ENCODE results near the gene CIB1.
A peak's percentile ranks its signal among the peaks of the same experiment; 100 is the strongest.

Gene CIB1

DNA sequence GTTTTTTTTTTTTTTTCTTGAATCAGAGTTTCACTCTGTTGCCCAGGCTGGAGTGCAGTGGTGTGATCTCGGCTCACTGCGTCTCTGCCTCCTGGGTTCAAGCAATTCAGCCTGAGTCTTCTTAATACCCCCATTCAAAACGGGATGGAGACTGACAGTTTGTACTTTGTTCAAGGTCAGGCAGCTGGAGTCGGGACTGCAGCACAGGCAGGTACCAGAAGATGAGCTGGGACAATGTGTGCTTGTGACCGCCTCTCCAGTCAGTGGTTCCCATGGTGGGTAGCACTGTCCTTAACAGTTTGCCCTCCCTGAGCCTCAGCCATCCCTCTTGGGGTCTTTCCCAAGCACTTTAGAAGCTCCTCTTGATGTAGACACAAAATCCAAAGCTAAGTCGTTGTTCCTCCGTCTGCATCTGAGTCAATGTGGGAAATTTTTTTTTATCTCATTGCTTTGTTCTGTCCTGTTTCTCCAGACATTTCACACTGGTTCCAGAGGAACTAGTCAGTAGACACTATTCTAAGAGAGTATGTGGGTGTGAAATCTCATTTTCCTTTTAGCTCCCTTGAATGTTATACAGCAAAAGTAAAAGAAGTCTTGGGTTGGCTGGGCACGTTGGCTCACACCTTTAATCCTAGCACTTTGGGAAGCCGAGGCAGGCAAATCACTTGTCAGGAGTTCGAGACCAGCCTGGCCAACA lies 10.3 kb upstream of the CIB1 start:
- DNase-seq = no peak
- intact Hi-C loops (cut with DNase I) = no loop called here

DNA sequence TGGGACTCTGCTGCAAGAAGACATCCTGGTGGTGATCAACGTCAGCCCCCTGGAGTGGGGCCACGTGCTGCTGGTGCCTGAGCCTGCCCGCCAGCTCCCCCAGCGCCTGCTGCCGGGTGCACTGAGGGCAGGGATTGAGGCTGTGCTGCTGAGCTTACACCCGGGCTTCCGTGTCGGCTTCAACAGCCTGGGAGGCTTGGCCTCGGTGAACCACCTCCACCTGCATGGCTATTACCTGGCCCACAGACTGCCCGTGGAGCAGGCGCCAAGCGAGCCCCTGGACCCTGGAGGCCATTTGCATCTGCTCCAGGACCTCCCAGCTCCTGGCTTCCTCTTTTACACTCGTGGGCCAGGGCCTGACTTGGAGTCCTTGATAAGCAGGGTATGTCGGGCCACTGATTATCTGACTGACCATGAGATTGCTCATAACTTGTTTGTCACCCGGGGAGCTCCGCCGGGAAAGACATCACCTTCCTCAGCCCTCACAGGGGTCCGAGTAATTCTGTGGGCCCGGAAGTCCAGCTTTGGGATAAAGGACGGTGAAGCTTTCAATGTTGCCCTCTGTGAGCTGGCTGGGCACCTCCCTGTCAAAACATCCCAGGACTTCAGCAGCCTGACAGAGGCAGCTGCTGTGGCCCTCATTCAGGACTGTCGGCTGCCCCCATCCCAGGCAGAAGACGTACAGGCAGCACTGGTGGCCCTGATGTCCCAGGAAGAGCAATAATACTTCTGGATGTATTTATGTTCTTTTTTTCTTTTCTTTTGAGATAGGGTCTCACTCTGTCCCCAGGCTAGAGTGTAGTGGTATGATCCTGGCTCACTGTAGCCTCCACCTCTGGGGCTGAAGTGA lies 7.8 kb upstream of the CIB1 start:
- no peak for DNase-seq
- intact Hi-C loops (cut with DNase I) = no loop called here

DNA sequence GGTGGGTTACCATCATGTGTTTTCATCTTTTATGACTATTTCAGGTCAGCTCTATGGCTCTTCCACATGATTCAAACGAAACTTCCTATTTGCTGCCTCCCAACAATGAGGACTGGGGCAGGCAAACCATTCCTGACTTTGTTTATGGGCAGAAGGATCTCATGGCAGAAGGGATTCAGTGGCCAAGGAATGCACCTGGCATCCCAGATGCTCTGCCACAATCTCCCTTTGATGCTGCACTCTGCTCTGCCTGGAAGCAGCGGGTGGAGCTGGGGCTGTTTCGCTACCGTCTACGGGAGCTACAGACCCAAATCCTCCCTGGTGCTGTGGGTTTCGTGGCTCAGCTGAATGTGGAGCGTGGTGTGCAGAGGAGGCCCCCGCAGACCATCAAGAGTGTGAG lies 7.1 kb upstream of the CIB1 start:
- no peak for DNase-seq
- intact Hi-C loops (cut with DNase I) = no loop called here

DNA sequence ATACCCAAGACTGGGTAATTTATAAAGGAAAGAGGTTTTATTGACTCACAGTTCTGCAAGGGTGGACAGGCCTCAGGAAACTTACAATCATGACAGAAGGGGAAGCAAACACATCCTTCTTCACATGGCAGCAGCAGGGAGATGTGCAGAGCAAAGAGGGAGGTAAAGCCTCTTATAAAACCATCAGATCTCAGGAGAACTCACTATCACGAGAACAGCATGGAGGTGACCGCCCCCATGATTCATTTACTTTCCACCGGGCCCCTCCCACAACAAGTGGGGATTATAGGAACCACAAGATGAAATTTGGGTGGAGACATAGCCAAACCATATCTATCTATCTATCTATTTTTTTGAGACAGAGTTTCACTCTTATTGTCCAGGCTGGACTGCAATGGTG lies 5.6 kb upstream of the CIB1 start:
- intact Hi-C loops (cut with DNase I) = no loop called here
- DNase-seq = no peak

DNA sequence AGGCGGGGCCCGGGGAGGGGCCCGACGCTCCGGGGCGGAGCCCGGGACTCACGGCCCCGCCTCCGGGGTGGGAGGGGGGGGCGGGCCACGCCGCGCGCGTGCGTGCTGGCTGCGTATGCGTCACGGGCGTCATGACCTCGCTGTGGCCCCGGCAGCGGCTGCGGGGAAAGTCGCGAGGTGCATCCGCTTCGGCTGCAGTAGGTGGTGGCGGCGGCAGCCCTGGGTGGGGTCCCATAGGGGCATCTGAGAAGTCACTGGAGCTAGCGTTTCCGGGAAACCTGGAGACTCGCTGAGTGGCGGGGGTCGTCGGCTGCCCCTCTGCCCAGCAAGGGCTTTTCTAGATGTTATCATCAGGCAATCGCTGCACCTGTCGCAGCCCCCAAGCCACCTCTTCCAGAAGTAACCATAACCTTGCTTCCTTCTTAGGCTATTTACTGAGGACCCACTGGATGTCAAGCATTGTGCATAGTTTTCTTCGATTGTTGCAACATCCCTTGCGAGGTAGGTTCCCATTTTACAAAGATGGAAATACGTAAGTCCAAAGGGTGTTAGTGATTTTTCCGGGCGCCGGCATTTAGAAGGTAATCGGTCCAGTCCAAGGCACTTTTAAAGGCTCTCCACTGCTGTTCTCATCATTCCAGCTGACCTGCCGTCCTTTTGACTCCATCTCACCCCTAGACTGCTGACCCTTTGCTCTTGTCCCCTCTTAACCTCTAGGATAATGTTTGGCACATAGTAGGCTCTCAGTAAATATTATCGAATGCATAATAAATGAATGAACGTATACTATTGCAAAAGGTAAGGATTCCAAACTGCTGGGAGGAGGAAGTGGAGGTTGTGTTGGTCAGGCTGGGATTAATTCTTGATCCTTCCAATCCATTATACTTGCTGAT lies 601 bp upstream of the CIB1 start, which contains the start of gene GDPGP1:
TSS of gene GDPGP1 (plus strand) at position 114 of the 893 bp plus-strand sequence. CDS start 6,700 bp downstream, outside the sequence.
- DNase-seq = peak in 3 of 42 donors; percentile 90 to 96 (median 93)
- intact Hi-C loops (cut with DNase I) = no loop called here

DNA sequence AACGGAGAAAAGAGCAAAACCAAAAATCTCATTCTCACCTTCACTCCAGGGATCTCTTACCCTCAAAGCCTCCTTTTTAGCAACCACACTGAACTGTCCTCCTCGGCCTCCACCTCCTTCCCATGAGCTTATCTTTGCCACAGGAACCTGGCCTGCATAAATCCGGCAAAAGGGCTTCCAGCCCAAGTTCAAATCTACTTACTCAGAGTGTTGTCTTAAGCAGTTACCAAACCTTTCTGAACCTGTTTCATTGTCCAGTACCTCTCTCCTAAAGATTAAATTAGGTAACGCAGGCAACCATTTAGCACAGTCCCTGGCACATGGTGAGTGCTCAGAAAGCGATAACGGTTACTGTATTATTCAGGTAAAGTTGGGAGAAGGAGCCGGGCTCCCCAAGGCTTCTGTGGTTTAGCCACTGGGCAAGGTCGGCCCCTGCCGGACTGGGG lies 777 bp downstream of the CIB1 start:
- intact Hi-C loops (cut with DNase I) = no loop called here

DNA sequence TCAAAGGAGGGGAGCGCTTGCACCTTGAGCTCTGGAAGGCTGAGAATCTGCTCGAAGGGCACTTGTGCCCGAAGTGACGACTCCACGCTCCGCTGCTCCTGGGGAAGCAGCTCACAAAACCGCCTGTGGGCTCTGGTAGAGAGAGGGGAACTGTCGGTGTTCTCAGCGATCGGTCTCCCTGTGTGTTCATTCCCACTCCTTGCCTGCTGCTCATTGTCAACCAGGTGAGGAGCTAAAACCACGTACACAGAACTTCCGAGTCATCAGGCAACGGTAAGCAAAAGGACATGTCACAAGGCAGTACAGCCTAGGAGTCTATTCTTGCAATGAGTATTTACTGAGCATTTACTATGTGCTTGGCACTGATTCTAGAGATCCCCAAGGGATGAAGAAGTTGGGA lies 1.5 kb downstream of the CIB1 start:
- intact Hi-C loops (cut with DNase I) = no loop called here
- DNase-seq = no peak

More for the DNA sequence above, 777 bp downstream of the CIB1 start:
- no peak for DNase-seq

DNA sequence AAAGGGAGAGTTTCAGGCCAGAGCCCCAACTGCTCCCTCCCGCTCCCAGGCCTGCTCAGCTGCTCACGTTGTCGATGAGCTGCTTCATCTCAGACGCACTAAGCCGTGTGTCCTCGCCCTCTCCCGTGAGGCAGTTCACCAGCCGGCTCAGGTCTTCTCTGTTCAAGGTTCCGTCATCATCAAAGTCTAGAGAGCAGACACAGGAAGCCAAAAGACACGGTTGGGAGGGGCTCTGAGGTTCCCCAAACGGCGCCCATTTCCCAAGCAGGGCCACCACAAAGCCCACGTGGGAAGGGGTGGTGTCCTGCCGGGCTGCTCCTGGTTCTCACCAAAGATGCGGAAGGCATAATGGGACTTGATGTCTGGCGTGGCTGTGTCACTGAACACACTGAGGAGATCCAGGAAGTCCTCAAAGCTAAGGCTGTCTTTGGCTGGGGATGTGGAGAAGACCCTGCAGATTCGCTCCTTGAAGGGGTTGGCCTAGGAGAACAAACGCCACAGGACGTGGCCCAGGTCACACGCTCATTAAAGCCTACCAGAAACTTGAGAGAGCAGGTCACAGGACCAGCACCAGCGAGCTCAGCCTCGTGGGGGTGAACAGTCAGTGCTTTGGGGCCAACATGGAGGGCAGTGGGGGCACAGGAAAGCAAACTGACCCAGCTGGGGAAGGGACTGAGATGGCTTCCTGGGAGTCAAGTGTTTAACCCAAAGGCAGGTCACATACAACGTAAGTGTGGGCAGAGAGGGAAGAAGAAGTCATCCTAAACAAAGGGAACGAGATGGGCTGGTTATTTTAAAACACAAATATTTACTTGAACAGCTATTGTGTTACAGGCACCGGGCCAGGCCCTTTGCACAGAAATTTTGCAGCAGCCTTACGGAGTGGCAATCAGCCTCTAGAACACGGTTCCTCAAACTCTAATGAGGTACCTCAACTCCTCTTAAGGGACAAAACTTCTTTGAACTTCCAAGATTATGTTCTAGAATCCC lies 2.4 kb downstream of the CIB1 start:
- intact Hi-C loops (cut with DNase I) = no loop called here
- peak in 10 of 42 donors; percentile 18 to 55 (median 42) for DNase-seq

DNA sequence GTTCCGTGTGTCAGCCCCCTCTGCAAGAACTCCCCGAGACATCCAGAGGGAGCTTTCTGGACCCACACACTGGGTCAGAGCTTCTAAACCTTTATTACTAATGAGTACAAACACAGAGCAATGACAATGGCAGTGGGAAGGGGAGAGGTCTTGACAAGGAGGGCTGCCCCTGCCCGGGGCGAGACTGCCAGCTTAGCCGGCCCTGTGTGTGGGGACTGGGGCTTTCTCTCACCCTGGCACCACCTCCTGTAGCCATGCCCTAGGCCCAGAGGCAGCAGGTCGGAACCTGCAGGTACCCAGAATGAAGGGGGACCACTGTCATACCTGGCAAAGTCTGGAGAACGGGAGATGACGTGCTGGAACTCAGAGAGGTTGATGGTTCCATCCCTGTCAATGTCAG lies 3.1 kb downstream of the CIB1 start:
- intact Hi-C loops (cut with DNase I) = no loop called here
- DNase-seq = no peak

DNA sequence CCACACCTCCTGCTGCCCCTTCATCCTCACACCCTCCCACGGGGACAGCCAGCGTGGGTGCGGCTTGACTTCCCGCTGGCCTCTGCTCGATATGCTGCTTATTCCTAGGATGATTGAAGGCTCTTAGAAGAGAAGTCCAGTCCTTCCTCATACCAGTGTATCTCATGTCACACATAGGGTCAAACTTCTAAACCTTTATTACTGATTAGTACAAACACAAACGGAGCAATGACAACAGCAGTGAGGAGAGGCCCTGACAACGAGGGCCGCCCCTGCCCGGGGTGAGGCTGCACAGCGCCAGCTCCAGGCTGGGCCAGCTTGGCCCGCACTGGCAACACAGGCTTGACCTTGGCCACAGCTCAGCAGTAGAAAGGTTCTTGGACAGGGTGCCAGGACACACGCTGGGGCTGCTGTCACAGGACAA lies 3.7 kb downstream of the CIB1 start:
- intact Hi-C loops (cut with DNase I) = no loop called here

DNA sequence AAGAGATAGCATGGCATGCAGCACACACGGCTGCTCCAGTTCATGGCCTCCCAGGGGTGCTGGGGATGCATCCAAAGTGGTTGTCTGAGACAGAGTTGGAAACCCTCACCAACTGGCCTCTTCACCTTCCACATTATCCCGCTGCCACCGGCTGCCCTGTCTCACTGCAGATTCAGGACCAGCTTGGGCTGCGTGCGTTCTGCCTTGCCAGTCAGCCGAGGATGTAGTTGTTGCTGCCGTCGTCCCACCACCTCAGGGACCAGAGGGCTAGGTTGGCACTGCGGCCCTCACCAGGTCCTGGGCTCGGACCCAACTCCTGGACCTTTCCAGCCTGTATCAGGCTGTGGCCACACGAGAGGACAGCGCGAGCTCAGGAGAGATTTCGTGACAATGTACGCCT lies 4.8 kb downstream of the CIB1 start:
- intact Hi-C loops (cut with DNase I) = no loop called here
- no peak for DNase-seq

More for the DNA sequence above, 3.7 kb downstream of the CIB1 start:
- DNase-seq = peak in 22 of 42 donors; percentile 31 to 76 (median 46)

DNA sequence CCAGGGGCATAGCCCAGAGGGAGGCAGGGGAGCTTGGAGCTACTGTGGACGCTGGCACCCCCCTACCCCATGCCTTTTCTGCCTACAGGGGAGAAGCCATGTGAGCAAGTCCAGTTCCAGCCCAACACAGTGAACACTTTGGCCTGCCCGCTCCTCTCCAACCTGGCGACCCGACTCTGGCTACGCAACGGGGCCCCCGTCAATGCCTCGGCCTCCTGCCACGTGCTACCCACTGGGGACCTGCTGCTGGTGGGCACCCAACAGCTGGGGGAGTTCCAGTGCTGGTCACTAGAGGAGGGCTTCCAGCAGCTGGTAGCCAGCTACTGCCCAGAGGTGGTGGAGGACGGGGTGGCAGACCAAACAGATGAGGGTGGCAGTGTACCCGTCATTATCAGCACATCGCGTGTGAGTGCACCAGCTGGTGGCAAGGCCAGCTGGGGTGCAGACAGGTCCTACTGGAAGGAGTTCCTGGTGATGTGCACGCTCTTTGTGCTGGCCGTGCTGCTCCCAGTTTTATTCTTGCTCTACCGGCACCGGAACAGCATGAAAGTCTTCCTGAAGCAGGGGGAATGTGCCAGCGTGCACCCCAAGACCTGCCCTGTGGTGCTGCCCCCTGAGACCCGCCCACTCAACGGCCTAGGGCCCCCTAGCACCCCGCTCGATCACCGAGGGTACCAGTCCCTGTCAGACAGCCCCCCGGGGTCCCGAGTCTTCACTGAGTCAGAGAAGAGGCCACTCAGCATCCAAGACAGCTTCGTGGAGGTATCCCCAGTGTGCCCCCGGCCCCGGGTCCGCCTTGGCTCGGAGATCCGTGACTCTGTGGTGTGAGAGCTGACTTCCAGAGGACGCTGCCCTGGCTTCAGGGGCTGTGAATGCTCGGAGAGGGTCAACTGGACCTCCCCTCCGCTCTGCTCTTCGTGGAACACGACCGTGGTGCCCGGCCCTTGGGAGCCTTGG lies 5.6 kb downstream of the CIB1 start:
- intact Hi-C loops (cut with DNase I) = no loop called here

DNA sequence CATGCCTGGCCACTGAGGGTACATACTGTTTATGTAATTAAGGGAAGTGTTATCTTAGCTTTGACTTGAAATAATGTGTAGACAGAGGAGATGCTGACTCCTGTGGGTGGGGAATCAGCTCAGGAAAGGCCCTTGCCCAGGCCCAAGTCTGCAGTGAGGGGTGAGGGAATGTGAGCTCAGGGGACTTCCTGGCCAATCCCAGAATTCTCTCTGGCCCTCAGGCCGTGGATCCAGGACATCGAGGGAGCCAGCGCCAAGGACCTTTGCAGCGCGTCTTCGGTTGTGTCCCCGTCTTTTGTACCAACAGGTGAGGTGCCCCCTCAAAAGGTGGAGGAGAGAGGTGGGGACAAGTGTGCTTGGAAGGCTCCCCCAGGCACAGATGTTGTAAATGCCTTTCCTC lies 6.4 kb downstream of the CIB1 start:
- no peak for DNase-seq
- intact Hi-C loops (cut with DNase I) = no loop called here

More for the DNA sequence above, 5.6 kb downstream of the CIB1 start:
- no peak for DNase-seq

DNA sequence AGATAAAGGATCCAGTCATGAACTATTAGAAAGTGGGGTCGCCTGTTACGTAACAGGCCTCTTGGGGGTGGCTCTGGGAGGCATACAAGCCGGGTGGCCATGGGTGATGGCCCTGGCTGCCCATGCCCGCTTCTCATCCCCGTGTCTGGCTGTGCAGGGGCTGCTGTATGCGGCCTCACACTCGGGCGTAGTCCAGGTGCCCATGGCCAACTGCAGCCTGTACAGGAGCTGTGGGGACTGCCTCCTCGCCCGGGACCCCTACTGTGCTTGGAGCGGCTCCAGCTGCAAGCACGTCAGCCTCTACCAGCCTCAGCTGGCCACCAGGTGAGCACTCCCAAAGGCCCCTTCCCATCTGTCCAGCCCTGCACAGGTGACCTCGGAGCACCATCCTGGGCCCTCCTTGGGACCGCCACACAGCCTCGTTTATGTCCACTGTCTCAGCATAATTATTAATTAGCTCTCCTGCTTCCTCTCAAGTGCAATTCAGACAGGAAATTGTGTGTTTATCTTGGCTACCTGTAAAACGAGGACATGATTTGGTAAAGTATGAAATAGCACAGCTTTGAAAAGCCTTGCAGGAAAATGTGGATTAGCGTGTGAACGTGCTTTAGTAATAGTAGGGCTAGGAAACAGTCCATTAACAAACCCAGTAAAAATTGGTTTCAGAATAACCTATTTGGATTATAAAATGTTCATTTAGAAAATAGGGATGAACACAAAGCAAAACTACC lies 8.1 kb downstream of the CIB1 start:
- DNase-seq = no peak
- intact Hi-C loops (cut with DNase I) = no loop called here

DNA sequence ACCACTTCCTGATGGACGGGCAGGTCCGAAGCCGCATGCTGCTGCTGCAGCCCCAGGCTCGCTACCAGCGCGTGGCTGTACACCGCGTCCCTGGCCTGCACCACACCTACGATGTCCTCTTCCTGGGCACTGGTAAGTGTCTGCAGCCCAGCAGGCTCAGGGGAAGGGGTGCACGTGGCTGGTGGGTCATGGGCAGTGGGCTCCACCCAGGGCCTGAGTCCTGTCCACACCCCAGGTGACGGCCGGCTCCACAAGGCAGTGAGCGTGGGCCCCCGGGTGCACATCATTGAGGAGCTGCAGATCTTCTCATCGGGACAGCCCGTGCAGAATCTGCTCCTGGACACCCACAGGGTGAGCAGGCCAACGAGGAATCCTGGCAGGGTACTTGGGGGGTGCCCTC lies 8.7 kb downstream of the CIB1 start:
- intact Hi-C loops (cut with DNase I) = no loop called here
- no peak for DNase-seq

DNA sequence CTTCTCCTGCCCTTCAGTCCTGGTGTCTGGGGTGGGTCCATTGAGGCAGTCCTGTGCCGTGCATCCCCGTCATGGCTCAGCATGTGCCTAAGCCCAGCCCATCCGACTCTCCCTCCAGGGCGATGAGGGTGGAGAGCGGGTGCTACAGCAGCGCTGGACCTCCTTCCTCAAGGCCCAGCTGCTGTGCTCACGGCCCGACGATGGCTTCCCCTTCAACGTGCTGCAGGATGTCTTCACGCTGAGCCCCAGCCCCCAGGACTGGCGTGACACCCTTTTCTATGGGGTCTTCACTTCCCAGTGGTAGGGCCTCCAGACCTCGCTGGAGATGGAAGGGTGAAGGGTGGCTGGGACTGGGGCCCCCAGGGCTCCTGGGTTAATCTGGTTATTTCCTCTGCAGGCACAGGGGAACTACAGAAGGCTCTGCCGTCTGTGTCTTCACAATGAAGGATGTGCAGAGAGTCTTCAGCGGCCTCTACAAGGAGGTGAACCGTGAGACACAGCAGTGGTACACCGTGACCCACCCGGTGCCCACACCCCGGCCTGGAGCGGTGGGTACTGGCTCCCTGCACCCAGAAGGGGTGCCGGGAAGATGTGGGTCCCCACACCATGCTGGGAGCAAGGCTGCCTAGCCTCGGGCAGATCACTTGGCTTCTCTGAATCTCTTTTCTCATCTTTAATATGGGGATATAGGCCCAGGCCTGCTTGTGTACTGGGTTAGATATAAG lies 10.1 kb downstream of the CIB1 start:
- DNase-seq = no peak
- intact Hi-C loops (cut with DNase I) = no loop called here
